B cell (primary cell): ENCODE results near the gene SCUBE1. TPM values are rescaled to one million over a fixed set of nuclear protein-coding genes. Genes with fewer than 3 reads are reported as not detected.

ENCODE experiments used
- ATAC-seq: fragments of 200-7000 bp; cut with Tn5 transposase; one replicate; pipeline ENCODE4 v1.10.0; 2021; ENCODE audit warnings: low read depth, mild to moderate bottlenecking, moderate number of reproducible peaks, moderate library complexity
- CTCF ChIA-PET: fragments of 350-600 bp; sonication (Branson Sonifier 250); formaldehyde crosslinking; loops from one replicate; lab custom pipeline; 2021; ENCODE audit warnings: antibody characterized with exemption, inconsistent platforms; lab: Charles Lee
- POLR2A ChIA-PET: fragments of 350-600 bp; sonication (Branson Sonifier 250); formaldehyde crosslinking; loops from one replicate; lab custom pipeline; 2021; ENCODE audit warnings: antibody characterized with exemption; lab: Charles Lee
- DNase-seq: peaks from one replicate; pipeline ENCODE4 v3.0.0; 2013
- H2AFZ ChIP-seq: 2 replicates; pipeline ENCODE4 v1.6.1; 2012; ENCODE audit warnings: mild to moderate bottlenecking, low read depth, low read length; ENCODE audit not compliant: insufficient read depth, poor library complexity, severe bottlenecking
- H3K27ac ChIP-seq, 2 donors: 1 replicate in 1 of 2; 2 replicates in 1 of 2; pipeline ENCODE4 v1.5.1; 2012 to 2013; ENCODE audit warnings: low read length in 2 of 2, mild to moderate bottlenecking in 2 of 2, moderate library complexity in 1 of 2
- H3K27me3 ChIP-seq, 4 experiments: fragments of 200-600 bp in 1 of 4; sonication (generic) in 1 of 4; replicated peaks in 1 of 4; 1 replicate in 2 of 4; 2 replicates in 2 of 4; pipeline versions ENCODE4 v1.6.1 to v1.7.0; 2013 to 2016; ENCODE audit warnings: low read length in 3 of 4, mild to moderate bottlenecking in 2 of 4, mixed read lengths in 1 of 4, moderate library complexity in 1 of 4; ENCODE audit not compliant: insufficient read depth in 4 of 4, control insufficient read depth in 3 of 4; ENCODE audit errors: control extremely low read depth in 1 of 4
- H3K36me3 ChIP-seq, 2 experiments: replicated peaks in 1 of 2; 1 replicate in 1 of 2; 2 replicates in 1 of 2; pipeline versions ENCODE4 v1.6.1 to v1.7.1; 2013; ENCODE audit warnings: low read length in 1 of 2; ENCODE audit not compliant: insufficient read depth in 2 of 2, control insufficient read depth in 1 of 2; ENCODE audit errors: control extremely low read depth in 1 of 2, extremely low read depth in 1 of 2
- H3K4me1 ChIP-seq, 2 donors: fragments of 200-600 bp in 1 of 2; sonication (generic) in 1 of 2; 1 replicate in 1 of 2; 2 replicates in 1 of 2; pipeline versions ENCODE4 v1.5.1 to v1.6.1; 2013 to 2017; ENCODE audit warnings: low read length in 2 of 2; ENCODE audit not compliant: control insufficient read depth in 2 of 2, insufficient read depth in 2 of 2
- H3K4me2 ChIP-seq: replicated peaks from 2 replicates; pipeline ENCODE3; 2012; ENCODE audit warnings: mild to moderate bottlenecking, low read depth, low read length; ENCODE audit not compliant: poor library complexity, severe bottlenecking
- H3K4me3 ChIP-seq, 5 experiments: fragments of 200-600 bp in 1 of 5; sonication (generic) in 1 of 5; 1 replicate in 3 of 5; 2 replicates in 2 of 5; pipeline versions ENCODE4 v1.5.1 to v1.7.0; 2011 to 2016; ENCODE audit warnings: low read length in 4 of 5, mild to moderate bottlenecking in 4 of 5, low read depth in 2 of 5, control low read depth in 1 of 5, moderate library complexity in 1 of 5; ENCODE audit not compliant: insufficient read depth in 1 of 5; ENCODE audit errors: control extremely low read depth in 1 of 5, extremely low read depth in 1 of 5
- H3K79me2 ChIP-seq: fragments of 200-600 bp; sonication (generic); one replicate; pipeline ENCODE4 v1.6.0; 2016; ENCODE audit warnings: low read length; ENCODE audit not compliant: control insufficient read depth, insufficient read depth
- H3K9ac ChIP-seq: fragments of 200-600 bp; sonication (generic); 2 replicates; pipeline ENCODE4 v1.6.1; 2017; ENCODE audit warnings: mild to moderate bottlenecking, low read length, moderate library complexity
- H3K9me3 ChIP-seq, 3 donors: one replicate each; pipeline versions ENCODE4 v1.6.1 to v1.7.1; 2013; ENCODE audit warnings: low read length in 2 of 3; ENCODE audit not compliant: control insufficient read depth in 2 of 3, insufficient read depth in 1 of 3; ENCODE audit errors: control extremely low read depth in 1 of 3
- H4K20me1 ChIP-seq: 2 replicates; pipeline ENCODE4 v1.6.0; 2012; ENCODE audit warnings: mild to moderate bottlenecking, low read length; ENCODE audit not compliant: insufficient read depth, control insufficient read depth, poor library complexity, severe bottlenecking
- H3K27ac Mint-ChIP-seq: one replicate; pipeline ENCODE4 v1.8.0; 2021; ENCODE audit warnings: mixed read lengths
- H3K27me3 Mint-ChIP-seq: one replicate; pipeline ENCODE4 v1.8.0; 2021; ENCODE audit warnings: mixed read lengths
- H3K4me1 Mint-ChIP-seq: one replicate; pipeline ENCODE4 v1.8.0; 2021; ENCODE audit warnings: mixed read lengths
- H3K4me3 Mint-ChIP-seq: one replicate; pipeline ENCODE4 v1.8.0; 2021; ENCODE audit warnings: mixed read lengths
- H3K9me3 Mint-ChIP-seq: one replicate; pipeline ENCODE4 v1.8.0; 2022; ENCODE audit warnings: mixed read lengths; ENCODE audit not compliant: insufficient read depth
- CTCF ChIP-seq: fragments of 200-600 bp; IDR thresholded peaks from one replicate; pipeline ENCODE4 v1.8.0; 2022; ENCODE audit warnings: antibody characterized with exemption, mild to moderate bottlenecking
- EZH2 ChIP-seq: IDR thresholded peaks from 2 replicates; pipeline ENCODE4 v1.6.1; 2012; ENCODE audit warnings: borderline replicate concordance, low read depth, mild to moderate bottlenecking, moderate library complexity, low read length; ENCODE audit not compliant: insufficient read depth, poor library complexity, severe bottlenecking
- whole genome bisulfite sequencing: methylation state at CpG from one replicate; pipeline ENCODE4 v1.1.5; 2013; ENCODE audit warnings: missing lambda C conversion rate; ENCODE audit not compliant: insufficient coverage; 5-methylcytosine and 5-hydroxymethylcytosine counted together
- intact Hi-C: fragments of 100-400 bp; cut with micrococcal nuclease; formaldehyde crosslinking; loops from one replicate; pipeline ENCODE4 v1.10.0; 2022
- polyA plus RNA-seq: library from polyadenylated mRNA; depleted of rRNA; stranded (reverse); fragments of >200 nt; gene quantifications from 2 replicates; pipeline ENCODE4 v1.2.3, GENCODE V29; 2012
- total RNA-seq, 2 donors: library from RNA; stranded (reverse); fragments of 120-200 nt in 1 of 2; gene quantifications; 1 replicate in 1 of 2; 2 replicates in 1 of 2; pipeline versions ENCODE4 v1.2.3 to v1.2.4, GENCODE V29; 2013 to 2022

SCUBE1 gene
- total and polyA plus RNA-seq, 2 donors (not counting 1 experiment from before 2014, with no cell fraction given) = not detected

- H3K4me3 Mint-ChIP-seq = no peak overlapping the region
- no peaks in the 10 kb centered on the region for H3K4me1 Mint-ChIP-seq
- ChIA-PET POLR2A (no interaction called here), CTCF (no interaction called here)
- no peak overlapping the region for H3K27ac Mint-ChIP-seq
- H3K79me2 ChIP-seq = no peaks in the 10 kb centered on the region
- H3K9ac ChIP-seq = no peak overlapping the region
- H3K27me3 ChIP-seq = no peaks in the 10 kb centered on the region
- intact Hi-C loops = no loop called here
- peaks cover 21% of the 10 kb centered on the region for H3K27me3 Mint-ChIP-seq
- no peak overlapping the region for H3K4me3 ChIP-seq
- peaks cover 0 to under 1% of the 10 kb centered on the region in 2 donors for H3K4me1 ChIP-seq
- H4K20me1 ChIP-seq = no peaks in the 10 kb centered on the region
- no peak overlapping the region for H3K27ac ChIP-seq
- no peak for DNase-seq
- H3K36me3 ChIP-seq = no peaks in the 10 kb centered on the region
- no peaks in the 10 kb centered on the region for H3K9me3 Mint-ChIP-seq
- peaks cover 0 to 3% (median 2%) of the 10 kb centered on the region in 3 donors for H3K9me3 ChIP-seq
- 100% methylated on average over 1 of the region's 9 CpGs for WGBS
- TF ChIP-seq EZH2 (no peak), CTCF (no peak)
- H3K4me2 ChIP-seq = no peak overlapping the region
- no peak overlapping the region for H2AFZ ChIP-seq
- ATAC-seq = no peak
Measured at GRCh38 chr22:43315687-43316217, 27.4 kb downstream of the SCUBE1 start.

GRCh38 chr22:43314611-43315010, 28.6 kb downstream of the SCUBE1 start:
- Histone ChIP-seq H3K79me2 (no peaks in the 10 kb centered on the region), H3K36me3 (no peaks in the 10 kb centered on the region), H3K4me3 (no peak overlapping the region), H2AFZ (no peak overlapping the region), H3K4me1 (no peaks in the 10 kb centered on the region), H3K27me3 (no peaks in the 10 kb centered on the region), H3K4me2 (no peak overlapping the region), H3K9me3 (no peaks in the 10 kb centered on the region), H3K9ac (no peak overlapping the region), H4K20me1 (no peaks in the 10 kb centered on the region), H3K27ac (no peak overlapping the region)
- 83% methylated on average over 3 of the region's 5 CpGs for WGBS
- Mint-ChIP-seq H3K27ac (no peak overlapping the region), H3K27me3 (peaks cover 28% of the 10 kb centered on the region), H3K4me1 (no peaks in the 10 kb centered on the region), H3K4me3 (no peak overlapping the region), H3K9me3 (no peaks in the 10 kb centered on the region)
- ATAC-seq = no peak
- no peak for TF ChIP-seq EZH2
- intact Hi-C loops = no loop called here
- ChIA-PET CTCF (no interaction called here), POLR2A (no interaction called here)
- no peak for DNase-seq
